CD4-positive, alpha-beta T cell treated with Interleukin-10 for 1 hour (primary cell): ENCODE data around the gene HGD.
A peak's percentile ranks its signal among the peaks of the same experiment; 100 is the strongest.
"Not testable (repeated sequence)": the region's sequence is repeated elsewhere in the genome, so short reads cannot be mapped to it uniquely, and the experiment has no call there.

ENCODE experiments used
- DNase-seq: peaks from one replicate; pipeline ENCODE4 v3.0.0-alpha.2; 2020

Gene HGD

DNA sequence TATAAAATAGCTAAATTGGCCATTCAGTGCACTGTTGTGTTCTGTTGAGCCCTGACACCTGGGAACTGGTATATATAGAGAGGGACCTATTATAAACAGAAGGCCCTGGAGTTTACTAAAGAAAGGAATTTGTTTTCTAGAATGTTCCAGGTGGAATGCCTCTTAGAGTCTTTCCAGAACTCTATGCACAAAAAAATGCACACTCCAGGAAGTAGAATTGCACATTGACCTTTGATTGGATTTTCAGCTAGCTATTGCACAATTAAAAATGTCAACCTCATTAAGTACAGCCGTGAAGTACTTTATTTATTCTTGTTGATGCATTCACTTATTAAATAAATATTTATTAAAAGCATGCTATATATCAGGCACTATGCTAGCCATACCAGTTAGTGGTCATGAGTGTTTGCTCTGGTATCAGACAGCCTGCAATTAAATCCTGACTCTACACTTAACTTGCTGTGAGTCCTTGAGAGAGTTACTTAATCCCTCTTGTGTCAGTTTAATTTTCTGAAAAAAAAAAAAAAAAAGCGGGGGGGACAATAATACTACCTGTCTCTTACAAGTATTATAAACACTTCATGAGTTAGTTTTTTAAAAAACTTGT lies 45.1 kb downstream of the HGD start:
- no peak for DNase-seq

DNA sequence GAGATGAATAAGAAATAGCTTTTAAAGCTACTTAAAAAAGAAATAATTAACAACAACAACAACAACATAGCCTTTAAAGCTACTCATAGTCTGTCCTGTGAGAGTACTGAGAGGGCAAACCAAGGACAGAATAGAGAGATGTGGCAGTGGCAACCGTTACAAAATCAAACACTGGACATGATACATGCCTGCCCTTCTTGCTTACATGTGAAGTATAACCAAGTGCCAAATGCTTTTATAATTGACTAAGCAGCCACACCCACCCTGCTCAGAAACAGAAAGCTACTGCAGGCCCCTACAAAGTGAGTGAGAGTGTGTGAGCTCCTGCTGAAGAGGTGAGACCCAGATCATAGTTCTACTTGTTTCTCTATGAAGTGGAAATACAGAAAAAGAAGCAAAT lies 47.5 kb downstream of the HGD start:
- no peak for DNase-seq

DNA sequence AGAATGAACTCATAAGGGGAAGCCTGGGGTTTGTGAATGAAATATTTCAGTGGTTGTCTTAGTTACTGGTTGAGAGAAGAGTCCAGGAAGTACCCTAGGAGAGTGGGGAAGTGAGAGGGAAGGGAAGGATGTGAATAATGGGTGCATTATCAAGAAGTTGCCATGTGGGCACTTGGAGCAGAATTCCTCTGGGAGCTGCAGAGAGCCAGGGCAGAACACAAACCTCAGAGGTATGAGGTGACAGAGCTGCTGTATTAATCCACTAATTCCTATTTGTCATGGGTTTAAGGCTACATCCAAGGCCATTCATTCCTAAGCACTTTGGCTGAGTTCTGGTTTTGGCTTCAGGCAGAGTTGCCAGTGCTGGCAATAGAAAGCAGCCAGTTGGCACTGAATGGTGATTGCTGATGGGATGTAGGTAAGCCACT lies 56.9 kb downstream of the HGD start:
- no peak for DNase-seq

DNA sequence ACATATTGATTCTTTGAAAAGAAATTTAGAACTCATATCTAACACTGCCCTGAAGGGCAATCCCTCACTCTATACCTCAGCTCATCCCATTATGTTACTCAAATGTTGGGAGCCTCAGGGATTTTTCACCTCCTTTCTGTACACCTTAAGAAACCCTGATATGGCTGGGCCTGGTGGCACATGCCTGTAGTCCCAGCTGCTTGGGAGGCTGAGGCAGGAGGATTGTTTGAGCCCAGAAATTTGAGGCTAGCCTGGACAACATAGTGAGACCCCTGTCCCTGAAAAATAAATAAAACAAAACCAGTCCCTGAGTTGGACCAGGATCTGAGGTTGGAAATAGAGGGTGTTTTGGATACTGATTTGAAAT lies 58.3 kb downstream of the HGD start:
- DNase-seq, result no peak

DNA sequence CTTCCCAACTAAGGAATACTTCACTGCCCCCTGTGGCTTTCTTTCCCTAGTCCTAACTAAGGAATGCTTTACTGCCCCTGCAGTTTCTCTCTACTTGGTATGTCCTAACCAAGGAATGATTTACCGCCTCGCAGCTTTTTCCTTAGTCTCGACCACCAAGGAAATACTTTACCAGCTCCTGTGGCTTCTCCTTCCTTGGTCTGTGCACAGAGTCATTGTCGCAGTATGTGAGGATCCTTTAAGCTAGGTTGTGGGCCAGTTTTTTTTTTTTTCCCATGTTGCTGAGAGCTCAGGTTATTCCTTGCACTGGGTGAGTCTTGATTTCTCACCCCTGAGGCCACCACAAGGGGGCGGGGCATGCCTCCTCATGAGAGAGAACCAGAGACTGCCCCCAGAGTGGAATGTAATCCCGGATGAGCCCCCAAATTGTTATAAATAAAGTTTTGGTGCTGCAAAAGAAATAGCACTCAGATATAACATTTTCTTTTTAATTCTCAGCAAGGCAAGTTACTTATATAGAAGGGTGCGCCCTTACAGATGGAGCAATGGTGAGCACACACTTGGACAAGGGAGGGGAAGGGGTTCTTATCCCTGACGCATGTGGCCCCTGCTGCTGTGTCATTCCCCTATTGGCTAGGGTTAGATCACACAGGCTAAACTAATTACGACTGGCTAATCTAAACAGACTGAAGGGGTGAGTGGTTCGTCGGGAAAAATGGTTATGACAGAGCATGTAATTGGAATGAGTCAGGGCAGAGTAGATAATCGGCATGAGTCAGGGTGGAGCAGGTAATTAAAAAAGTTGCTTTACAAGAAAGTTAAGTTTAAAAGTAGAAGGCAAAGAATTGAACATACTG lies 58.9 kb downstream of the HGD start:
- peak; percentile 15 for DNase-seq

DNA sequence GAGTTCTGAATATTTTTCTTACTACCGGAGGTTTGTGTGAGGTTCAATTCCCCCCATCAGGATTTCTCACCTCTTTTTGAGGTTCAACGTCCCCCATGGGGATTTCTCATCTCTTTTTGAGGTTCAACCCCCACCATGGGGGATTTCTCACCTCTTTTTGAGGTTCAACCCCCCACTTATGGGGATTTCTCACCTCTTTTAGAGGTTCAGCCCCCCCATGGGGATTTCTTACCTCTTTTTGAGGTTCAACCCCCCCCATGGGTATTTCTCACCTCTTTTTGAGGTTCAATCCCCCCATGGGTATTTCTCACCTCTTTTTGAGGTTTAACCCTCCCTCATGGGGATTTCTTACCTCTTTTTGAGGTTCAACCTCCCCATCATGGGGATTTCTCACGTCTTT lies 59.6 kb downstream of the HGD start:
- no peak for DNase-seq

DNA sequence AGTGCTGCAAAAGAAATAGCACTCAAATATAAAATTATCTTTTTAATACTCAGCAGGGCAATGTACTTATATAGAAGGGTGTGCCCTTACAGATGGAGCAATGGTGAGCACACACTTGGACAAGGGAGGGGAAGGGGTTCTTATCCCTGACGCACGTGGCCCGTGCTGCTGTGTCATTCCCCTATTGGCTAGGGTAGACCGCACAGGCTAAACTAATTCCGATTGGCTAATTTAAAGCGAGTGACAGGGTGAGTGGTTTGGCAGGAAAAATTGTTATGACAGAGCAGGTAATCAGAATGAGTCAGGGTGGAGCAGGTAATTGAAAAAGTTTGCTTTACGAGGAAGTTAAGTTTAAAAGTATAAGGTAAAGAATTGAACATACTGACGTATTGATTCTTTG lies 65.3 kb downstream of the HGD start:
- DNase-seq, result not testable (repeated sequence)

DNA sequence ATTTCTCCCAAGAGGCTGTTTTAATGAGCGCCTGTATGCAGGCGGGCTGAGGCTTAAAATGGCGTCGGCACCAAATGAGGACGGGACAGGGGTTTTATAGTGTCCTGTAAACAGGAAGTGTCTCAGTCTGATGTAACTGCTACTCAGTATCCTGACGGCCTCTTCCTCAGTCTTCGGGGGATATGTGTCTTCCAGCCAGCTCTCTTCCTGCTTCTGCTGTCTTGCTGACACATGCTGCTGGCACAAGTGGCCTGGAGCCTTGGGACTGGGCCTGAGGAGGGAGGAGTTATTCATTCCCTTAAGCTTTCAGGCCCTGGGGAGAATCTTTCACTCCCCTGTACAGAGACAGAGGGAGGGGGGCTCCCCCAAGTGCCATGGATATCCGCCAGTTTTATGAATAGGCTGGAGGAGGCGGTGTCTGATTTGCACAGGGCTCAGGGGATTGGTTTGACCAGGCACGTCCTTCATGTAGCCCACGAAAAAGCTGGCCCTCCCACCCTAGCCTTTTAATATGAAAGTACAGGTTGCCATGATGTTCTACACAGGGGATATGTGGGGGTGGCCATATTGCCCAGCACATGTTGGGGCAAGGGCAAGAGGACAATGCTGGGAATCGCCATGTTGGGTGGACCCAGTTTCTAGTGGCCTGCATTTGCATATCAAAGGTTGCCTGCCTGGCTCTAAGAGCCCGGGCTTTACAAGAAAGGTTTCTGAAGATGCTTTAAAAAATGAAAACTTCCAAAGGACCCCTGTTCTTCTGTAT lies 66.0 kb downstream of the HGD start:
- DNase-seq, result no peak

DNA sequence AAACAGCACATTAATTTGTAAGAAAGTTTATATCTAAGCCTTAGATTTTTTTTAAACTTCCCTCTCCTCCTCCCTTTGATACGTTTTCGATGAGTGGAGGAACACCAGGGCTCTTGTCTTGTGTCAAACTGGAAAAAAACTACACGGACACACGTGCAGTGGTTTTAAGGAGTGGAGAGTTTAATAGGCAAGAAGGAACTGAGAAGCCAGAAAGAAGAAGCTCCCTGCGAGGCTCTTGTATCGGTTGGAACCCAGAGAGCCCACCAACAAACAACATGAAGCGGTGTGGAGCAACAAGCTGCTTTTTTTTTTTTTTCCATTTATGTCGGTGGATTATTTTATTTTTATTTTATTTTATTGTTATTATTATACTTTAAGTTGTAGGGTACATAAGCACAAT lies 67.3 kb downstream of the HGD start:
- DNase-seq, result no peak

DNA sequence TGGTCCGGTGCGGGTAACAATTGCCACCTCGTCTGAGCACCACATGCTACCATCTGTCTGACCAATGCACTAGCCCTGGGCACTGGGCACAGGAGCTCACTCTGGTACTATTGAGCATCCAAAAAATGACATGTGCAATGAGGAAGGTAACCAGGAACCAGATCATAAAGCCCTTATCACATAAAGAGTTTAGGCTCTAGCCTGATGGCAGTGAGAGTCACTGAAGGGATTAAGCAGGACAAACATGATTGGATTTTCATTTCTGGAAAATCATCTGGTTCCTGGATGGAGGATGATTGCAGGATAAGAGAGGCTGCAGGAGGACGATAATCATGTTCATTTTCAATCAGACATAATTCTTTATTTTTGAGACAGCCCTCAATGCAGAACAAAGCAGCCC lies 73.5 kb downstream of the HGD start:
- no peak for DNase-seq

DNA sequence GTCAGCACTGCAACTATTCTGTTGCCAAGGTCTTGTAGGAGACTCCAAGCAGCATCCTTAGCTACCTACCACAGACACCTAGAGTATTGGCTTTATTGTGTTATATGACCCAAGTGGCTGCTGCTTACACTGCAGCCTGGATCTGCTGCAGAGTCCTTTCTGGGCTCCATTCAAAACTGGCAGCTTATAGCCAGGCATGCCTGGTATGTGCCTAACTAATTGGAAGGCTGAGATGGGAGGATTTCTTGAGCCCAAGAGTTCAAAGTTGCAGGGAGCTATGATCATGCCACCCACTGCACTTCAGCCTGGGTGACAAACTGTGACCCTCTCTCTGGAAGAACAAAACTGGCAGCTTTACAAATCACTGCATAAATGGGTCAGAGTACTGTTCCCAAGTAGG lies 77.3 kb downstream of the HGD start:
- no peak for DNase-seq

DNA sequence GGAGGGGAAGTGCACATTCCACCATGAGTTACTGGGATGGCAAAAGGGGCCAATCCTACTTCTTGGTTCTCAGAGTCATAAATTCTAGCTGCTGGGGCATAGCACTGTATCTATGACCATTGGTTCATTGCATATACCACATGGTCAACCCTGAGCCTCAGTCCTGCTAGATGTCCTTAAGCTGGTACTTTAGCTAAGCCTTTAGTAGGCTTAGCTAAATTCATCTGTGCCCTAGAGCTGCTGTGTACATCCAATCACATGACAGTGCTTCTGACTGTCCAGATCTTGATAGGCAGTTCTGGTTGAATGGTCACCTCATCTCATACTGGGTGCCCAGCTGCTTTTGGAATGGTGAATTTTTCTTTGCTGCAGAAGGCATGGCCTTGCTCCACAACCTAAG lies 77.7 kb downstream of the HGD start:
- no peak for DNase-seq

DNA sequence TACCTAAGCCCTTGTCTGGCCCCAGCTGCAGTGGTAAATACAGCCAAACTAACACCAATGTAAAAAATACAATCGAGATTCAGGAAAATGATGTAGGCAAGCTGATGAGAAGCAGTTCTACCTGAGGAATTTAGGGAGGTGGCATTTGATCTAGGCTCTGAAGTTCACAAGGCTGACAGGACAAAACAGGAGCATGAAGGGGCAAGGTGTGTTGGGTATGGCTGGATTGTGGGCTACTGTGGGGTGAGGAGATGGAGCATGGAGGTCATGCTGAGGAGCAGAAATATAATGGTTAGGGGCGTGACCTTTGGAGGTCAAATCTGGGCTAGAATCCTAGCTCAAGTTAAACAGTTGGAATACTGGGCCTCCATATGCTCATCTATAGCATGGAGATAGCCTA lies 79.4 kb downstream of the HGD start:
- DNase-seq, result no peak

DNA sequence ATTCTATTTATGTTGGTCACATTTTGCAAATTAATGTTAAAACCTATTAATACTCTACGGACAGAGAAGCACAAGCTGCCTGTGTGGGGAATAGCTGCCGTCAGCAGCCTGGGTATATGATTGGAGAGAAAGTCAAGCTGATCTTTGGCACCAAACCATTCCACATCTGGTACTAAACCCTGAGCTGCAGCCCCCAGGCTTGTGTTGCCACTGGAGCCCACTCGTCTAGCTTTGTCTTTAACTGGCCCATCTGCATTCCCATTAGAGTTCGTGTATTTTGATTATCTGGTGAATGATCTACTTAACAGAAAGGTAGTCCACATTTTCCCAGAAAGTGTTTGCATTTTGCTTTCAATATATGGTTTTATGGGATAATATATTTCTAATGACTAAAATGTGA lies 80.5 kb downstream of the HGD start:
- DNase-seq, result no peak

DNA sequence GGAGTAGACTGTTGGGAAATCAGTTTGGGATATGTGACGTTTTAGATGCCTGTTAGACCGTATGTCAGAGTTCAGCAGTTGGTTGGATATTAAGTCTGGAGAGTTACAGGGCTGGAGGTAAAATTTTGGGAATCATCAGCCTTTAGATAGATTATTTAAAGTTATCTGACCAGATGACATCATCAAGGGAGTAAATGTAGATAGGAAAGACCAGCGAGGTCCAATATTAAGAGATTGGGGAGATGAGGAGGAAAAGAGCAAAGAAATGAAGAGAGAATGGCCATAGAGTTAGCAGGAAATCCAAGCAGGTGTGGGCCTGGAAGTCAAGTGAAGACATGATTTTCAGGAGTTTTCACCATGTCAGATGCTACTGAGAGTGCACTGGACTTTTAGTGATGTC lies 82.8 kb downstream of the HGD start:
- DNase-seq, result no peak

DNA sequence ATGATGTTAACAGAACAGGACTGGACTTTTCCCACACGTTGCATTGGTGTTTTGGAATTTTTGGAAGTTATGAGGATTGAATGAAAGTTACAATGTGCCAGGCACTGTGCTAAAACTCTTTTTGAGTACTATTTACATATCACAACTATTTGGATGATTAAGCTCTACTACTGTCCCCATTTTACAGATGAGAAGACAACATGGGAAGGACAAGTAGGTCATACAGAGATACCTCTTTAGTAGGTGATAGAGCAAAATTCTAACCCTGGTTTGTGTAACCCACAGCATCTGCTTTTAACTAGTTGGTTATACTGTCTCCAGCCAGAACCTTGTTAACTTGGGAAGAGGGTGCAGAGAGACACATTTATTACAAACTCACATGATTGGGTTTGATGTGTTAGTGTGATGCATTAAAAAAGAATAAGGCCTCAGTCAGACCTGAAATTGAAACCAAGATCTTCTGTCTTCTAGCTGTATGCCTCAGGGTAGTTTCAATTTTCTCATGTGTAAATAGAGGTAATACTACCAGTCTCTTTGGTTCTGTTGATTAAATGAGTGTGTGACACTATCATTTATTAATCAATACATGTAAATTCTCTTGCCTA lies 84.5 kb downstream of the HGD start:
- DNase-seq, result no peak

DNA sequence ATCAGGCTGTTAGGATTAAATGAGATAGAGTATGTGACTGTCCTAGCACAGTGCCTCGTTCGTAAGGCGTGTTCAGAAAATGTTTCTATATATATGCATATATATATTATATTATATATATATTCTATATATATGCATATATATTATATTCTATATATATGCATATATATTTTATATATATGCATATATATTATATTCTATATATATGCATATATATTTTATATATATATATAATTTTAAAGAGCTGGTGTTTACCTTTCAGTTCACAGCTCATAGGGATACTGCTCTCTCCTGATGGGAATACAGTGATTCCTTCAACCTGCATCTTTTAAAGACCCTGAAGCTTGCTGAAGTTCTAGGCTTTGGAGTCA lies 85.2 kb downstream of the HGD start:
- DNase-seq, result no peak

DNA sequence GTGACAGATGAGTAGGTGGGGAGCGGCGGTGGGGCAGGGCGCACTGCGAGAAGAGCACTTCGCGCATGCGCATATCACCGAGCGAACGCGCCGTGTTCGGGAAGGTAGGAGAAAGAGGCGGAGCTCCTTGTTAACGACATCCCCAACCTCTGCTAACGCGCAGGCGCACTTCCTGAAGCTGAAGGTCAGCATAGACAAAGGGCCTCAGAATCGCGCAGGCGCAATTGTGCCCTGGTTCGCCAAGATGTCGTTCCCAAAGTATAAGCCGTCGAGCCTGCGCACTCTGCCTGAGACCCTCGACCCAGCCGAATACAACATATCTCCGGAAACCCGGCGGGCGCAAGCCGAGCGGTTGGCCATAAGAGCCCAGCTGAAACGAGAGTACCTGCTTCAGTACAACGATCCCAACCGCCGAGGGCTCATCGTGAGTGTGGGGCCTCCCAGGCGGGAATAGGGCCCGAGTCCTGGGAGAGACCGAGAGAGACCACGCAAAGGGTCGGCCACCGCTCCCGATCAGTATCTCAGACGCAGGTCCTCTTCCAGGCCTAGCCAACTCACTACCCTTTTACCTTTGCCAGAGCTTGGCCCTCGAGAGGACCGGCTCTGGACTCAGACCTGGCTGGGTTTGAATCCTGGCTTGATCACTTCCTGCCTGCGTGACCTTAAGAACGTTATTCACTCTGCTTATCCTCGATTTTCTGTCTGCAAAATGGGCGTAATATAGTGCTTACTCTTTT lies 85.8 kb downstream of the HGD start, which contains the start of gene NDUFB4:
Gene NDUFB4 (plus strand): TSS at position 221 of the 737 bp plus-strand sequence. CDS start 24 bp downstream, at position 245.
- DNase-seq, result peak; percentile 97

DNA sequence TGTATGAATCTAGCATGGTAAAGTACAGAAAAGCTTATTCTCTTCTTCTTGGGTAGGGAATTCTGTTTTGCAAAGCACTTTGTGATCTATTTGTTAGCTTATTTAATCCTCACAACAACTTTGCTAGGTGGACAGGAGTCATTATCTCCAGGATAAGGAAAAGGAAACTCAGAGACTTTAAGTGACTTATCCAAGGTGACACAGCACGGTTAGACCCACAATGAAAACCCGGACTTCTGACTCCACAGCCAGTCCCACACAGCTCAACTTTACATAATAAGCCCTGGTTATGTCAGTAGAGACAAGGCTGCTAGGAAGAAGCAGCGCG lies 86.3 kb downstream of the HGD start:
- DNase-seq, result no peak

DNA sequence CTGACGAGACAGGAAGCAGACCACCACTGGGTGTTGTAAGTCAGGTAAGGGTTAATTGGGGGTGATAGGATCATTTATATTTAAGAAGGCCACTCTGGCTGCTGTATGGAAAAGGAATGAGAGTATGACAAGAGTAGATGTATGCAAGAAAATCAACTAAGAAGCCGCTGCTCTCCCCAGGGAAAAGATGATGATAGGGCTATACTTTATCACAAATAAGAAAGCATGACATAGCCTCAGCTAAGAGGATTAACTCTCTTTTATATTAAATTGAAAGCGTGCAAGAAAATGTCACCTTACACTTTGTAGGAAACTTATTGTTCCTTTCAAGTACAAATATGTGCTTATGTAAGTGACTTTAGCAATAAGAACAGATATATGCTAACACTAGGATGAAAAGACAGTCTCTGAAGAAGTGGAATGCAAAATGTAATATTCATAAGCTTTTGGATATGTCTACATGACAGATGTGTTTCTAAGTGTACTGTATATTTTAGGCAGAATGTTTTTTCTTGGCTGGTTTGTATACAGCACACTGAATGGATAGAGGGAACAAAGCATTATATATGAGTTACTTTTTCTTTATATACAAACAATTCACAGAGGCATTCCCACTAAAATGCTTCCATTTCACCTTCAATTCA lies 94.6 kb downstream of the HGD start:
- no peak for DNase-seq
